Activated CD4-positive, alpha-beta memory T cell treated with anti-CD3 and anti-CD28 coated beads, Interleukin-2, amount 10 ng/mL, durations not matched to agents 7 days and 5 days (primary cell): Measurements from ENCODE around the gene SERPINA6. TPM values are rescaled to one million over a fixed set of nuclear protein-coding genes. Genes with fewer than 3 reads are reported as not detected.

ENCODE experiments used
- CTCF ChIA-PET: fragments of 350-600 bp; sonication (Branson Sonifier 250); formaldehyde crosslinking; loops from one replicate; lab custom pipeline; 2021; ENCODE audit warnings: antibody characterized with exemption, inconsistent platforms; lab: Charles Lee
- POLR2A ChIA-PET: fragments of 350-600 bp; sonication (Branson Sonifier 250); formaldehyde crosslinking; loops from one replicate; lab custom pipeline; 2021; ENCODE audit warnings: antibody characterized with exemption; lab: Charles Lee
- DNase-seq: peaks from one replicate; pipeline ENCODE4 v3.0.0-alpha.2; 2020
- H3K27ac Mint-ChIP-seq: one replicate; pipeline ENCODE4 v1.8.0; 2021; ENCODE audit warnings: mild to moderate bottlenecking, mixed read lengths
- H3K27me3 Mint-ChIP-seq: one replicate; pipeline ENCODE4 v1.8.0; 2021; ENCODE audit warnings: mixed read lengths
- H3K36me3 Mint-ChIP-seq: one replicate; pipeline ENCODE4 v1.8.0; 2021; ENCODE audit warnings: low read depth, mixed read lengths
- H3K4me1 Mint-ChIP-seq: one replicate; pipeline ENCODE4 v1.8.0; 2021; ENCODE audit warnings: mixed read lengths
- H3K4me3 Mint-ChIP-seq: one replicate; pipeline ENCODE4 v1.8.0; 2021; ENCODE audit warnings: mild to moderate bottlenecking, mixed read lengths
- H3K9me3 Mint-ChIP-seq: one replicate; pipeline ENCODE4 v1.8.0; 2021; ENCODE audit warnings: mixed read lengths
- total RNA-seq, 2 experiments: library from RNA; stranded (reverse); gene quantifications; one replicate each; pipeline ENCODE4 v1.2.3, GENCODE V29; 2021

Gene SERPINA6
- total RNA-seq, 2 experiments from 2014 or later: not detected

DNA sequence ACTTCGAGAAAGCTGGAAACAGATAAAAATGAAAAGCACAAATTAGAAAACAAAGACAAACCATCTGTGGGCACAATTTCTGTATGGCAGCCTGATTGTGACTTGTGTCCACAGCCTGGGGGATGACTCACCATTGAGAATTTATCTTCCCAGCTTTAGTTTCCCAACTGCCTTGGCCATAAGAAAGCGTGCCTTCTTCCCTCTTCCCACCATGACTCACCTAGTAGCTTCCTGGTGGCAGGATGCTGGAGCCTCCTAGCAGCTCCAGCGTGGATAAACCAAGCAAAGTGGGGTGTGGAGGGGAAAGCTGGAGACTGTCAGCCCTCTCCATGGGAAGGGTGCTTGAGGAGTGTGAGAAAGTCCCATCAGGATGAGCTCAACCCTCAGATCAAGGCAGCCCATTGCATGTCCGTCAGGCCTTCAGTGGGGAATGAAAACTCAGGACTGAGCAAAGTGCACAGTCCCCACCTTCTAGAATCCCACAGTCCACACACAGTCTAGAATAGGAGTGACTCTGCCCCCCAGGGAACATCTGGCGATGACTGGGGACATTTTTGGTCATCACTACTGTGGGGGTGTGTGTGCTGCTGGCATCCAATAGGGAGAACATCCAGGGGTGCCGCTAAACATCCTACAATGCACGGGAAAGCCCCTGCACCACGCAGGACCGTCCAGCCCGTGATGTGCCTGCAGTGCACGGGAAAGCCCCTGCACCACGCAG is 22.4 kb upstream of the SERPINA6 start:
- ChIA-PET CTCF (no interaction called here), POLR2A (no interaction called here)
- Mint-ChIP-seq H3K36me3 (peaks cover 3% of the 10 kb centered on the region), H3K9me3 (peaks cover 14% of the 10 kb centered on the region), H3K4me3 (no peak overlapping the region), H3K27ac (no peak overlapping the region), H3K4me1 (peaks cover 18% of the 10 kb centered on the region), H3K27me3 (no peaks in the 10 kb centered on the region)
- no peak for DNase-seq

- Mint-ChIP-seq H3K4me1 (peaks cover 18% of the 10 kb centered on the region), H3K9me3 (peaks cover 15% of the 10 kb centered on the region), H3K36me3 (peaks cover 3% of the 10 kb centered on the region), H3K27ac (no peak overlapping the region), H3K4me3 (no peak overlapping the region), H3K27me3 (no peaks in the 10 kb centered on the region)
- ChIA-PET POLR2A (no interaction called here), CTCF (no interaction called here)
- DNase-seq: no peak
These were observed 21.3 kb upstream of the SERPINA6 start for GRCh38 chr14:94344389-94344788.

GRCh38 chr14:94343238-94344005 is 20.3 kb upstream of the SERPINA6 start:
- H3K27me3 Mint-ChIP-seq: no peaks in the 10 kb centered on the region
- peaks cover 8% of the 10 kb centered on the region for H3K9me3 Mint-ChIP-seq
- H3K4me3 Mint-ChIP-seq: no peak overlapping the region
- H3K4me1 Mint-ChIP-seq: peaks cover 18% of the 10 kb centered on the region
- H3K36me3 Mint-ChIP-seq: peaks cover 3% of the 10 kb centered on the region
- CTCF ChIA-PET: no interaction called here
- POLR2A ChIA-PET: no interaction called here
- DNase-seq: no peak
- H3K27ac Mint-ChIP-seq: no peak overlapping the region

- H3K27ac Mint-ChIP-seq: no peak overlapping the region
- DNase-seq: no peak
- peaks cover 3% of the 10 kb centered on the region for H3K36me3 Mint-ChIP-seq
- ChIA-PET POLR2A (no interaction called here), CTCF (no interaction called here)
- no peaks in the 10 kb centered on the region for H3K27me3 Mint-ChIP-seq
- H3K9me3 Mint-ChIP-seq: peaks cover 7% of the 10 kb centered on the region
- no peak overlapping the region for H3K4me3 Mint-ChIP-seq
- peaks cover 18% of the 10 kb centered on the region for H3K4me1 Mint-ChIP-seq
These were observed 19.3 kb upstream of the SERPINA6 start for GRCh38 chr14:94342334-94342934.

- peaks cover 3% of the 10 kb centered on the region for H3K36me3 Mint-ChIP-seq
- POLR2A ChIA-PET: no interaction called here
- DNase-seq: no peak
- peaks cover 18% of the 10 kb centered on the region for H3K4me1 Mint-ChIP-seq
- peaks cover 6% of the 10 kb centered on the region for H3K9me3 Mint-ChIP-seq
- no peak overlapping the region for H3K4me3 Mint-ChIP-seq
- H3K27ac Mint-ChIP-seq: no peak overlapping the region
- H3K27me3 Mint-ChIP-seq: no peaks in the 10 kb centered on the region
- CTCF ChIA-PET: no interaction called here
These were observed 18.7 kb upstream of the SERPINA6 start for GRCh38 chr14:94341656-94342333.

- H3K27me3 Mint-ChIP-seq: no peaks in the 10 kb centered on the region
- ChIA-PET CTCF (no interaction called here), POLR2A (no interaction called here)
- H3K27ac Mint-ChIP-seq: no peak overlapping the region
- peaks cover 14% of the 10 kb centered on the region for H3K4me1 Mint-ChIP-seq
- peaks cover 3% of the 10 kb centered on the region for H3K36me3 Mint-ChIP-seq
- peaks cover 6% of the 10 kb centered on the region for H3K9me3 Mint-ChIP-seq
- DNase-seq: no peak
- H3K4me3 Mint-ChIP-seq: no peak overlapping the region
These were observed 17.4 kb upstream of the SERPINA6 start for GRCh38 chr14:94340533-94340932.

- no peak for DNase-seq
- Mint-ChIP-seq H3K9me3 (peaks cover 6% of the 10 kb centered on the region), H3K4me1 (peaks cover 9% of the 10 kb centered on the region), H3K27ac (no peak overlapping the region), H3K36me3 (peaks cover 3% of the 10 kb centered on the region), H3K4me3 (no peak overlapping the region), H3K27me3 (peaks cover 1% of the 10 kb centered on the region)
- ChIA-PET CTCF (no interaction called here), POLR2A (no interaction called here)
These were observed 14.9 kb upstream of the SERPINA6 start for GRCh38 chr14:94338023-94338422.

GRCh38 chr14:94337274-94337673 is 14.1 kb upstream of the SERPINA6 start:
- H3K27me3 Mint-ChIP-seq: peaks cover 1% of the 10 kb centered on the region
- H3K27ac Mint-ChIP-seq: no peak overlapping the region
- peaks cover 3% of the 10 kb centered on the region for H3K36me3 Mint-ChIP-seq
- H3K4me3 Mint-ChIP-seq: no peak overlapping the region
- ChIA-PET CTCF (no interaction called here), POLR2A (no interaction called here)
- DNase-seq: no peak
- peaks cover 9% of the 10 kb centered on the region for H3K4me1 Mint-ChIP-seq
- peaks cover 6% of the 10 kb centered on the region for H3K9me3 Mint-ChIP-seq

DNA sequence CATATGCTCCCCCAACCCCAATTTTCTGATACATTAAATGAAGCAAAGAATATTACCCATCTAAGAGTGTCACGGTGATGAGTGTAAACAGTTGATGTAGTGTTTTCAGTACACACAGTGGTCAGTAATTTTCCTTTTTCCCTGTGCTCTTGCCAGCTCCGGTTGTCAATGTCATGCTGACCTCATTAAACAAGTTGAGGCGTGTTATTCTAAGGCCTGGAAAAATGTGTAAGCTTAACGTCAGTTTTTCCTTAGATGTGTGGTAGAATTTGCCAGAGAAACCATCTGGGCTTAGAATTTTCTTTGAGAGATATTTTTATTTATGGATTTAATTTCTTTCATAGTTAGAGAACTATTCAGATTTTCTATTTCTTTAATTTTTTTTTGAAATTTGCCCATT is 11.7 kb upstream of the SERPINA6 start:
- CTCF ChIA-PET: no interaction called here
- H3K27ac Mint-ChIP-seq: no peak overlapping the region
- H3K9me3 Mint-ChIP-seq: no peaks in the 10 kb centered on the region
- DNase-seq: no peak
- H3K27me3 Mint-ChIP-seq: peaks cover 1% of the 10 kb centered on the region
- POLR2A ChIA-PET: no interaction called here
- no peaks in the 10 kb centered on the region for H3K4me1 Mint-ChIP-seq
- H3K36me3 Mint-ChIP-seq: no peaks in the 10 kb centered on the region
- no peak overlapping the region for H3K4me3 Mint-ChIP-seq

DNA sequence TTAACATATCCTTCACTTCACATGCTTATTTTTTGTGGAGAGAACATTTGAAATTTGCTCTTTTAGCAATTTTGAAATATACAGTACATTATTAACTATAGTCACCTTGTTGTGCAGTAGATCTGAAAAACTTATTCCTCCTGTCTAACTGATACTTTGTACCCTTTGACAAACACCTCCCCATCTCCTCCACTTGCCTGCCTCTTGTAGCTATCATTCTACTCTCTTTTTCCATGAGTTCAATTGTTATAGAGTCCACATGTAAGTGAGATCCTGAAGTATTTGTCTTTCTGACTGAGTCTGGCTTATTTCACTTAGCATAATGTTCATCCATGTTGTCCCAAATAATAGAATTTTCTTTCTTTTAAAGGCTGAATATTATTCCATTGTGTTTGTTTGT is 9.5 kb upstream of the SERPINA6 start:
- DNase-seq: no peak
- Mint-ChIP-seq H3K4me1 (no peaks in the 10 kb centered on the region), H3K9me3 (no peaks in the 10 kb centered on the region), H3K27ac (no peak overlapping the region), H3K36me3 (no peaks in the 10 kb centered on the region), H3K27me3 (peaks cover 1% of the 10 kb centered on the region), H3K4me3 (no peak overlapping the region)
- POLR2A ChIA-PET: no interaction called here
- CTCF ChIA-PET: no interaction called here

- Mint-ChIP-seq H3K9me3 (no peaks in the 10 kb centered on the region), H3K36me3 (no peaks in the 10 kb centered on the region), H3K27ac (no peak overlapping the region), H3K4me1 (no peaks in the 10 kb centered on the region), H3K4me3 (no peak overlapping the region), H3K27me3 (peaks cover 1% of the 10 kb centered on the region)
- no peak for DNase-seq
- CTCF ChIA-PET: no interaction called here
- POLR2A ChIA-PET: no interaction called here
These were observed 9.0 kb upstream of the SERPINA6 start for GRCh38 chr14:94332063-94332583.

DNA sequence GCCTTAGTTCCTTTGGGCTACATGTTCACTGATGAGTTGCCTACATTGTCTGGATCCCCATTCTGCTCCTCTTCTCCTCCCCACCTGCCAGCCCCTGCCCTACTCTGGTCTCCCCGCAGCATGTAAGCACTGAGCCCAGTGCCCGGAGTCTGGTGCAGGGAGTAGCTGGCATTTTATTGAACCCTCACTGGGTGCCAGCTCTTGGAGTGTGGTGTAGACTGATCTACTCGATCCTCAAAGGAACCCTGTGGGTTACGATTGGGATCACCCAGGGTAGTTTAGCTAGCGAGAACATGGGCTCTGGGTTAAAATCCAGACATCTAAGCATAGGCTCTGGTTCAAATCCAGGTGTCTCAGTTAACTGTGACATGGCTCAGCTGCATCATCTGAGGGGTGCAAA is 8.3 kb upstream of the SERPINA6 start:
- Mint-ChIP-seq H3K4me1 (no peaks in the 10 kb centered on the region), H3K27ac (no peak overlapping the region), H3K4me3 (no peak overlapping the region), H3K9me3 (no peaks in the 10 kb centered on the region), H3K36me3 (no peaks in the 10 kb centered on the region), H3K27me3 (peaks cover 1% of the 10 kb centered on the region)
- POLR2A ChIA-PET: no interaction called here
- CTCF ChIA-PET: no interaction called here
- DNase-seq: no peak

DNA sequence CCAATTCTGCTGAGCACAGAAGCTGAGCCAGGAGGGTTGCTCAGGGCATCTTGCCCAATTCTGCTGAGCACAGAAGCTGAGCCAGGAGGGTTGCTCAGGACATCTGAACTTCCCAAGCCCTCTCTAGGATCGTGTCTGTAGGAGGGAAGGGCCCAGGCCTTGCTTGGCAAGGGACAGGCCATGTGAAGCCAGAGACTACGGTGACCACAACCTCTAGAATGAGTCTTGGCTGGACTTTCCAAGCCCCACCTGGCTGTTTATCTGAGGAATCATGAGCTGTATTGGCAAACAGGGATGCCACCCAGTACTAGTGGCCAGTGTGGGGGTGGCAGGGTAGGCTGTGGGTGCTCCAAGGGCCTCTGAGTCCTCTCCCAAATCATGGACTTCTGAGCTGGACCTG is 7.7 kb upstream of the SERPINA6 start:
- Mint-ChIP-seq H3K4me3 (no peak overlapping the region), H3K4me1 (no peaks in the 10 kb centered on the region), H3K27me3 (peaks cover 1% of the 10 kb centered on the region), H3K27ac (no peak overlapping the region), H3K36me3 (no peaks in the 10 kb centered on the region), H3K9me3 (no peaks in the 10 kb centered on the region)
- CTCF ChIA-PET: interaction anchor here (0.6 kb wide), 1 partner anchor 171 kb away, joined by 3 read pairs; no protein-coding TSS in a partner anchor
- POLR2A ChIA-PET: interaction anchor here (0.7 kb wide), 1 partner anchor 19 kb away, joined by 3 read pairs; no protein-coding TSS in a partner anchor
- no peak for DNase-seq
